Lower leg skin (tissue), 3 donors: Measurements from ENCODE around the gene SCRN3.

Source experiments
- CTCF ChIP-seq, 3 donors: fragments of 450-650 bp; IDR thresholded peaks; one replicate each; pipeline ENCODE4 v1.5.1; 2016; ENCODE audit warnings: antibody characterized with exemption in 3 of 3, mild to moderate bottlenecking in 3 of 3, moderate library complexity in 2 of 3
- POLR2A ChIP-seq, 2 donors: fragments of 450-650 bp; IDR thresholded peaks; one replicate each; pipeline ENCODE4 v1.6.1; 2016 to 2017; ENCODE audit warnings: antibody characterized with exemption in 2 of 2, mild to moderate bottlenecking in 1 of 2, moderate library complexity in 1 of 2

GRCh38 chr2:174389542-174389941 is 6.0 kb upstream of the SCRN3 start:
- TF ChIP-seq CTCF (IDR thresholded peaks at IDR 0.05) (no peak), POLR2A (IDR thresholded peaks at IDR 0.05) (no peak)
